Psoas muscle (tissue), 8 donors: ENCODE measurements around the gene ITGA3. TPM values are rescaled to one million over a fixed set of nuclear protein-coding genes. Genes with fewer than 3 reads are reported as not detected.

Experiments
- ATAC-seq, 4 donors: fragments of 200-7000 bp; cut with Tn5 transposase; one replicate each; pipeline ENCODE4 v1.9.1; 2020; ENCODE audit warnings: moderate library complexity in 3 of 4, mild to moderate bottlenecking in 2 of 4
- DNase-seq, 2 donors: peaks; one replicate each; pipeline ENCODE4 v3.0.0-alpha.2; 2020
- H3K27ac ChIP-seq: fragments of 200-600 bp; one replicate; pipeline ENCODE4 v1.8.0; 2022
- H3K27me3 ChIP-seq, 3 donors: fragments of 200-600 bp in 1 of 3; one replicate each; pipeline versions ENCODE4 v1.6.1 to v1.8.0; 2013 to 2022; ENCODE audit warnings: low read length in 2 of 3, mild to moderate bottlenecking in 2 of 3, moderate library complexity in 1 of 3; ENCODE audit not compliant: insufficient read depth in 3 of 3
- H3K36me3 ChIP-seq, 2 donors: fragments of 200-600 bp in 1 of 2; one replicate each; pipeline versions ENCODE4 v1.6.1 to v1.8.0; 2013 to 2022; ENCODE audit warnings: low read depth in 1 of 2, mild to moderate bottlenecking in 1 of 2, moderate library complexity in 1 of 2; ENCODE audit not compliant: insufficient read depth in 1 of 2
- H3K4me1 ChIP-seq: fragments of 200-600 bp; one replicate; pipeline ENCODE4 v1.8.0; 2022
- H3K4me3 ChIP-seq: fragments of 200-600 bp; one replicate; pipeline ENCODE4 v1.8.0; 2022; ENCODE audit warnings: mild to moderate bottlenecking
- H3K9me3 ChIP-seq: fragments of 200-600 bp; one replicate; pipeline ENCODE4 v1.8.0; 2022
- CTCF ChIP-seq: fragments of 200-600 bp; IDR thresholded peaks from one replicate; pipeline ENCODE4 v1.8.0; 2022; ENCODE audit warnings: antibody characterized with exemption
- WGBS, 3 donors: extraction: QIAGEN DNeasy Blood & Tissue Kit; methylation state at CpG; one replicate each; pipeline versions ENCODE4 v1.1.6 to v1.1.7; 2013; 5-methylcytosine and 5-hydroxymethylcytosine counted together
- intact Hi-C, 2 donors: fragments of 100-400 bp; cut with DNase I; formaldehyde crosslinking; loops; one replicate each; pipeline versions ENCODE4 v1.11.0 to v1.14.2; 2022
- polyA plus RNA-seq, 3 donors: library from polyadenylated mRNA; stranded (reverse); fragments of 200-250 nt; gene quantifications; one replicate each; pipeline ENCODE4 v1.2.3, GENCODE V29; 2013
- total RNA-seq, 4 donors: library from RNA; stranded (reverse); fragmentation: NEBNext Ultra II Directional in 2 of 4; extraction: Animal tissue kit (Norgen Biotek cat#: 25700) in 2 of 4; gene quantifications; one replicate each; pipeline versions ENCODE4 v1.2.1 to v1.2.4, GENCODE V29; 2021 to 2023
- donor health status: healthy with polysubstance abuse.
- donor health status: DM: no; HTN: no; CAD: no; lungs with moderate emphysema.
- donor health status: Bipolar disorder and iron deficiency.
- donor health status: healthy.
- donor health status: DM: yes; HTN: yes; CAD: no.
- donor health status: DM: no; HTN: no; CAD: no.
- donor health status: DM: no; HTN: no; CAD: no.
- donor health status: DM: yes; HTN: yes; CAD: no.

Gene ITGA3
- total and polyA plus RNA-seq, 7 donors = 4.9 to 21.9 (median 10.9) TPM

DNA sequence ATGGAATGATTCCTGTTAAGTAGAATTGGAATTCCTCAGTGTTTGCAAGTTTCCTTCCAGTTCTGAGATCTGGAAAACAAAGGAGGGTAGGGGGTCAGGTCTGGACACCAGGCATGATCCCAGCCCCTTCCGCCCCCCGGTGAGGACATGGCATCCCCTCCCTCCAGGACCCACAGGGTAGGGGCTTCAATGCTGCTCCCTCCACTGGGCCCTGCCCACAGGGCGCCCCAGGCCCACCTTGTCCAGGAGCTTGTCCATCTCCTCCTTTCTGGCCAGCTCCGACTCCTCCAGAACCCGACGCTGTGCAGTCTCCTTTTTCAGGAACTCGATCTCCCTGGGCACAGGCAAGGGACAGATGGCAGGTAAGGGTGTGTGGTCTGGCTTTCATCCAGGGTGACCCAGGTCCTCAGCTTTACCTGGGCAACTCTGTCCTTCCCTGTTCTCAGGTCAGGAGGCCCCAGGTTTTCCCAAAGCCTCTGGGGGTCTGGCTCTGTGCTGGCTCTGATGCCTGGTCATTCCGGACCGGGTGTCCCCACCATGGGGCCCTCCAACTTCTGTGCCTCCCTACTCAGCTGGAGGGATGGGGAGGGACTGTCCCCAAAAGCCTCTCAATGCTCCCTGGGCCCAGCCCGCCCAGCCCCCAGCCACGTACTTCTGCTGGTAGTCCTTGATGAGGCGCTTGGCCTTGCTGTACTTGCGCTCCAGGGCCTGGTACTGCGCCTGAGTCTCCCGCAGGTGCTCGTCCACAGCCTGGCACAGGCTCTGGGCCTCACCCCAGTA, 79.6 kb downstream of the ITGA3 start:
- no peaks in the 10 kb centered on the region for H3K27me3 ChIP-seq
- H3K9me3 ChIP-seq = no peaks in the 10 kb centered on the region
- TF ChIP-seq CTCF = no peak
- DNase-seq (no peak), ATAC-seq (no peak)
- 67 to 71% (median 71%) methylated on average over 13 to 16 of the region's 16 CpGs for WGBS, 3 donors
- intact Hi-C loops = loop anchor here in 1 of 2 donors (5.0 kb wide), 1 partner anchor 42 kb away; no protein-coding TSS in a partner anchor
- H3K4me1 ChIP-seq = peaks cover 34% of the 10 kb centered on the region
- peaks cover 8 to 61% of the 10 kb centered on the region in 2 donors for H3K36me3 ChIP-seq
- no peak overlapping the region for H3K4me3 ChIP-seq
- no peak overlapping the region for H3K27ac ChIP-seq

- ATAC-seq = no peak
- Histone ChIP-seq H3K4me1 (peaks cover 27% of the 10 kb centered on the region), H3K36me3 (peaks cover 8 to 68% of the 10 kb centered on the region in 2 donors), H3K4me3 (no peak overlapping the region), H3K27me3 (no peaks in the 10 kb centered on the region), H3K9me3 (no peaks in the 10 kb centered on the region), H3K27ac (no peak overlapping the region)
- no peak for TF ChIP-seq CTCF
- WGBS, 3 donors = 90 to 96% (median 92%) methylated on average over 10 to 11 of the region's 11 CpGs
- no peak for DNase-seq
- intact Hi-C loops = loop anchor here in 1 of 2 donors (5.0 kb wide), 1 partner anchor 41 kb away; no protein-coding TSS in a partner anchor
Measured at GRCh38 chr17:50136096-50136687, 80.3 kb downstream of the ITGA3 start.

- H3K27me3 ChIP-seq = no peaks in the 10 kb centered on the region
Measured at GRCh38 chr17:50137042-50137441, 81.1 kb downstream of the ITGA3 start.

GRCh38 chr17:50139185-50139783, 83.4 kb downstream of the ITGA3 start:
- H3K4me3 ChIP-seq = no peak overlapping the region
- H3K36me3 ChIP-seq = peaks cover 15 to 97% of the 10 kb centered on the region in 2 donors
- peaks cover 6% of the 10 kb centered on the region for H3K4me1 ChIP-seq
- DNase-seq (peak in 1 of 2 donors; percentile 48), ATAC-seq (no peak)
- WGBS, 3 donors = 85 to 86% (median 85%) methylated on average over 15 of the region's 15 CpGs
- intact Hi-C loops = loop anchor here in 1 of 2 donors (5.0 kb wide), 1 partner anchor 38 kb away; no protein-coding TSS in a partner anchor
- H3K27ac ChIP-seq = peak overlapping the region; percentile 24
- TF ChIP-seq CTCF = no peak
- H3K9me3 ChIP-seq = no peaks in the 10 kb centered on the region
- H3K27me3 ChIP-seq = no peaks in the 10 kb centered on the region

More at GRCh38 chr17:50137042-50137441, 81.1 kb downstream of the ITGA3 start:
- Histone ChIP-seq H3K36me3 (peaks cover 10 to 76% of the 10 kb centered on the region in 2 donors), H3K4me1 (peaks cover 25% of the 10 kb centered on the region), H3K4me3 (no peak overlapping the region), H3K9me3 (no peaks in the 10 kb centered on the region), H3K27ac (no peak overlapping the region)
- 88 to 91% (median 88%) methylated on average over 4 of the region's 4 CpGs for WGBS, 3 donors
- DNase-seq (no peak), ATAC-seq (no peak)
- intact Hi-C loops = loop anchor here in 1 of 2 donors (5.0 kb wide), 1 partner anchor 40 kb away; no protein-coding TSS in a partner anchor
- TF ChIP-seq CTCF = no peak

Other genes starting within 250 kb of the ITGA3 start
- gene TAC4, start 208.0 kb upstream of the ITGA3 start, total RNA-seq = not detected
- not detected for gene TAC4, start 208.0 kb upstream of the ITGA3 start, polyA plus RNA-seq
- not detected for gene DLX4, start 86.9 kb upstream of the ITGA3 start, total RNA-seq
- gene DLX4, start 86.9 kb upstream of the ITGA3 start, polyA plus RNA-seq = not detected
- gene DLX3, start 60.9 kb upstream of the ITGA3 start, total RNA-seq = not detected
- gene DLX3, start 60.9 kb upstream of the ITGA3 start, polyA plus RNA-seq = under 1 TPM in 1 of 3 donors, not detected in 2; 0.03 TPM
- gene PDK2, start 39.2 kb downstream of the ITGA3 start, total RNA-seq = 100 to 1,000 TPM in 2 of 4 donors, 10 to 100 TPM in 2; 79.3 to 213 (median 110) TPM
- 10 to 100 TPM; 50.3 to 99.4 (median 55.2) TPM for gene PDK2, start 39.2 kb downstream of the ITGA3 start, polyA plus RNA-seq
- gene SAMD14, start 74.0 kb downstream of the ITGA3 start, total RNA-seq = 1 to 10 TPM in 3 of 4 donors, under 1 TPM in 1; 0.55 to 2.7 (median 1.3) TPM
- gene SAMD14, start 74.0 kb downstream of the ITGA3 start, polyA plus RNA-seq = 1 to 10 TPM in 1 of 3 donors, under 1 TPM in 2; 0.64 to 1.3 (median 0.98) TPM
- gene PPP1R9B, start 94.6 kb downstream of the ITGA3 start, total RNA-seq = 10 to 100 TPM; 15.1 to 26.5 (median 18.4) TPM
- 10 to 100 TPM in 2 of 3 donors, 1 to 10 TPM in 1; 7.0 to 11.3 (median 11.0) TPM for gene PPP1R9B, start 94.6 kb downstream of the ITGA3 start, polyA plus RNA-seq
- 100 to 1,000 TPM; 245 to 291 (median 266) TPM for gene SGCA, start 109.9 kb downstream of the ITGA3 start, total RNA-seq
- gene SGCA, start 109.9 kb downstream of the ITGA3 start, polyA plus RNA-seq = 100 to 1,000 TPM; 120 to 254 (median 151) TPM
- gene COL1A1, start 145.5 kb downstream of the ITGA3 start, total RNA-seq = 10 to 100 TPM; 10.2 to 46.6 (median 18.7) TPM
- 1 to 10 TPM; 2.3 to 5.4 (median 3.3) TPM for gene COL1A1, start 145.5 kb downstream of the ITGA3 start, polyA plus RNA-seq
- not detected for gene TMEM92, start 218.4 kb downstream of the ITGA3 start, total RNA-seq
- under 1 TPM in 2 of 3 donors, not detected in 1; 0.01 to 0.07 TPM for gene TMEM92, start 218.4 kb downstream of the ITGA3 start, polyA plus RNA-seq